COLO829 (cell line): ENCODE results near the gene HUS1B.
A peak's percentile ranks its signal among the peaks of the same experiment; 100 is the strongest.
"Not testable (repeated sequence)": the region's sequence is repeated elsewhere in the genome, so short reads cannot be mapped to it uniquely, and the experiment has no call there.

Experiments used
- DNase-seq: peaks from one replicate; pipeline ENCODE4 v3.0.0; 2012; ENCODE audit warnings: low spot score

Gene HUS1B

DNA sequence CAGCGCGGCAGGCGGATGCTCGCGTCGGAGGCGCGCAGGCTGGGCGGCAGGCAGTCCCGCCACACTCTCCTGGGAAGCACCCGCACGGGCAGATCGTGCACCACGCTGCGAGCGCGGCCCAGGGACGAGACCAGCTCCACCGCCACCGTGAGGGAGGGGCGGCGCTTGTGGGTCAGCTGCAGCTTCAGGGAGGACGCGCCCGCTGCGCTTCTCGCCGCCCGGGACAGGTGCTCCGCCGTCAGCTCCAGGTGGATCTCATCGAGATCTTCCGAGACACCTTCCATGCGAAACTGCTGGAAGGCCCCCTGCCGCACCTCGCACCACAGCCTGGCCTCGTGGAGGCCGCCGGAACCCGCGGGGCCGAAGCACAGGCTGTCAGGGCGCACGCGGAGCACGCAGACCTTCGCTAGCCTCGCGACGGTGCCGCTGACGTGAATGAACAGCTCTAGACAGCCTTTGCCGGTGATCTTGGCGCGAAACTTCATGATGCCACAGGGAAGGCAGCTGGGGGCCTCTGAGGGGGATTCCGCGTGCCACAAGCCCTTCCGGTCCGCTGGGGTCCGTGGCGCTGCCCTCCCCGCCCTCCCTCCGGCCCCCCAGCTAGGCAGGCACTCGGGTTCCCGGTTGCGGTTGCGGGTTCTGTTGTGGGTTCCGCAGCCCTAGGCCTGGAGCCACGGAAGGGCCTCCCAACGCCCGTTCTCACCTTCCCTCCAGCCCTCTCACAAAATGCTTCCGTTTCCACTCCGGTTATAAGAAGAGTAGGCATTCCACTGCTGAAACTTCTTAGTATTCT, at the start of gene HUS1B:
Gene HUS1B, minus strand, starts transcription at position 641 of the 793 bp plus-strand sequence. Its CDS starts 156 bp downstream, at position 485.
- no peak for DNase-seq

DNA sequence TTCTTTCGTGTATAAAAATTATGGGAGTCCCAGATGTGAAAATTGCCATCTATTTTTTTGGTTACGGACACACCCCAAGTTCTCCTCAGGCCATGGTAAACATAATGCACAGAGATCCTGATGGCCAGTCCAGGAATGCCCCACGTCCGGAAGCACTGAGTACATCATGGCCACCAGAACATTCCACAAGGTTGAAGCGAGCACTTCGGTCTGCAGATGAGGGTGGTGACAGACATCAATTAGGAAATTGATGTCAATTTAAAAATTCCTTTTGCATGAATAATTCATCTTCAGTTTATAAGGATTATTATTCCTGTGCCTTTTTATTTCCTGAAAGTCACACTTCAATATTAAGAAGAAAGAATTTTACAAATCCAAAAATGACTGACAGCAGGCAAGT, 49.2 kb upstream of the HUS1B start:
- DNase-seq = no peak

DNA sequence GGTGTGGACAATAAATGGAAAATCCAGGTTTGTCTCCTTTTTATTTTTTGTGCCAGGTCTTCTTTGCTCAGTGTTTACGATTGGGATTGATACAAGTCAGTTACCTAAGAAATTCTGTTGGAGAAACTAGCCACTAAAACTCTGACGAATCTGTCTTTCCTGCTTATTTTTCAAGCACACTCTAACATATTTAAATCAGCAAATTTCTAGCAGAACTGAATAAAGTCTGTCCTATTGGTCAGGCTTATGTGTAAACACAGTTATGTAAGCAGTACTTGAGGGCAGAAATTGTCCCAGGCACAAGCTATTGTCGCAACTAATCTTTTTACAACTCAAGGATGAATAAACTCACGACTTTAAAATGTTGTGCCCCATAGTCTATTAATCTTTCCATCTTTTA, 48.1 kb upstream of the HUS1B start:
- no peak for DNase-seq

DNA sequence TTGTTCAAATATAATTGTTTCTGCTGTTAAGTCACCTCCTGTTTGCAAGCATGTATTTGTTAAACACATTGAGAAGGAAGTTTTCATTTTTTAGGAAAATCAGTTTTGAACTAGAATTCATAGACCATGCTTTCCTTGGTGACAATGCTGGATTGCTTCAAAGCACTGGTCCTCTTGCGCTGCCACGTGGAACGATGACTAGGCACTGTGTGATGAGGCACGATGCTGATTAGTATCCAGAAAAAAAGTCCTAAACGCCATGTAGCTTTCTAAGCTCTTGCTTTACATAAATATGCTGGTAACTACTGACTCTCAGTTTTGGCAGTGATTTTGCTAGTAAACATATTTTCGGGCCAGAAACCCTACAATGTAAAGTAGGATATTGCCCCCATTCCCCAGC, 47.1 kb upstream of the HUS1B start:
- no peak for DNase-seq

DNA sequence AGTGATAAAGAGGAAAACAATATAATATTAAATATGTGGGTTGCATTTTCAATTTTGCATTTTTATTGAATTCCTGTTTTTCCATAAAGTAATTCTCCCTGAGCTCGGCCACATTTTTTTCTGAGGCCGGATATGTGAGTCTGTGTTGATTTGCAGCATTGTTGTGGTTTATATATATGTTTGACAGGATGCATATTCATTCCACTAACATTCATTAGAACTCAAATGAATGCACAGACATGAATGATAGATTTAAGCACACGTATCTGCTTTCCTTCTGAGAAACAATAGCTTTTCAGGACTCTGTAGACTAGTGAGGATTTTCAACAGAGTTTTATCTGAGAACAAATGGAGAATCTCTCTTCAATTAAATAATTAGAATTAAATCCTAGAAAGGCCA, 46.7 kb upstream of the HUS1B start:
- DNase-seq = no peak

DNA sequence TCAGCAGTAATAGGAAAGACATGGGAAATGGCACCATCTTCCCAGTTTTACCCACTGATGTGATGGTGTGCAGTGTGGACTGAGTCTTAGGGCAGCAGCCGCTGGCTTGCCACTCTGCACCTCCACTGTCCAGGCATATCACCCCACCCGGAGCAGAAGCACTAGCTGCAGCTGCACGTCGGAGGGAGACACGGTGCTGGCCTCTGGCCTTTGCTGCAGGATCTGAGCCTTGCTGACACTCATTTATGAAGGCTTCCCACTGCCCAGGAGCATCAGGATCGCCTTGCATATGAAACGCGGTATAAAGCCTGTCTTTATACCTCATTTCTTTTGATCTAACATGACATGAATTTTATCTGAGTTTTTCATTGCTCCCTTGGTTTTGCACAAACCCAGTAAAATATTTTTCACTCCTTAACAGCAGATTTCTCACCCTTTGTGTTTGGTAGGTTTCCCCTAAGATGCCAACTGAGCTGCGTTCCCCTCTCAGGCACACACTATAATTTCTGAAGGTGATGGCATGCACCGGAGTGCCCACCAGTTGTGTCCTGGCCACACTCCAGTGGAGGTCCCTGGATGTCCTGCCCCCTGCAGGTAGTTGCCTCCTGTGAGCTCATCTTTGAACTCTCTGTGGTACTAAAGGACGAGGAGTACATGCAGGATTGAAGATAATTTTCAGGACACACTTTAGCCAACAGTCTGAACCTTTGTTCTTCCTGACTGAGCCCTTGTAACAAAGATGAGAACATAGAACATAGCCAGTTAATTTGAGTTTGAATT, 45.0 kb upstream of the HUS1B start:
- no peak for DNase-seq

GRCh38 chr6:701215-701614, 44.3 kb upstream of the HUS1B start:
- DNase-seq = no peak

GRCh38 chr6:700490-700889, 43.6 kb upstream of the HUS1B start:
- no peak for DNase-seq

- no peak for DNase-seq
Measured at GRCh38 chr6:699319-699718, 42.4 kb upstream of the HUS1B start.

- not testable (repeated sequence) for DNase-seq
Measured at GRCh38 chr6:694431-695126, 37.7 kb upstream of the HUS1B start.

DNA sequence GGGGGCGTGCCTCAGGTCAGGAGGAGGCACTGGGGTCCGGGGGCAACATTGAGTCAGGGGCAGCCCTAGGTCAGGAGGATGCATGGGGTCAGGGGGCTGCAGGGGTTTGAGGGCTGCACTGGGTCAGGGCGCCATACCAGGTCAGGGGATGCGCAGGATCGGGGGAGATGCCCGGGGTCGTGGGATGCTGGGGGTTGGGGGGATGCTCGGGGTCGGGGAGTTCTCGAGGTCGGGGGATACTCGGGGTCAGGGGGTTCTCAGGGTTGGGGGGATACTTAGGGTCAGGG, 36.8 kb upstream of the HUS1B start:
- no peak for DNase-seq

GRCh38 chr6:692858-693722, 36.2 kb upstream of the HUS1B start, which contains the start of gene EXOC2:
Gene EXOC2 (minus strand): TSS chr6:693139. CDS start chr6:637818, 55,321 bp downstream.
- peak; percentile 69 for DNase-seq

- no peak for DNase-seq
Measured at GRCh38 chr6:692356-692851, 35.5 kb upstream of the HUS1B start.

DNA sequence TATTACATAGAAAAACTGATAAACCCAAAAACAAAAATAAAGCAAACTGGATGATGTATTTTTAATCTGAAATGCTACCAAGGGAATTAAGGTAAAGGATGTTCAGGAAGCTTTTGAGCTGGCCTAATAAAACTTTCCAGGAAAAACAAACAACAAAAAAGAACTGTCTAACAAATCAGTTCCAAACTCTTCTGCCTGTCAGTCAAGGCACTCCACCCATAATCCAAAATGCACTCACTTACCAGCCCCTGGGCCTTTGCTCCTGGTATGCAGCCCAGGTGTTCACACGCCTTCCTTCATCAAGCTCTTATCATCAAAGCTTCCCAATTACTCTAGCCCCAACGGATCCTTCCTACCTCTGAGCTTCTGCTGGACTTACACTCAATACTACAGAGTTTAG, 32.3 kb upstream of the HUS1B start:
- no peak for DNase-seq

- peak; percentile 53 for DNase-seq
Measured at GRCh38 chr6:686497-686896, 29.6 kb upstream of the HUS1B start.

DNA sequence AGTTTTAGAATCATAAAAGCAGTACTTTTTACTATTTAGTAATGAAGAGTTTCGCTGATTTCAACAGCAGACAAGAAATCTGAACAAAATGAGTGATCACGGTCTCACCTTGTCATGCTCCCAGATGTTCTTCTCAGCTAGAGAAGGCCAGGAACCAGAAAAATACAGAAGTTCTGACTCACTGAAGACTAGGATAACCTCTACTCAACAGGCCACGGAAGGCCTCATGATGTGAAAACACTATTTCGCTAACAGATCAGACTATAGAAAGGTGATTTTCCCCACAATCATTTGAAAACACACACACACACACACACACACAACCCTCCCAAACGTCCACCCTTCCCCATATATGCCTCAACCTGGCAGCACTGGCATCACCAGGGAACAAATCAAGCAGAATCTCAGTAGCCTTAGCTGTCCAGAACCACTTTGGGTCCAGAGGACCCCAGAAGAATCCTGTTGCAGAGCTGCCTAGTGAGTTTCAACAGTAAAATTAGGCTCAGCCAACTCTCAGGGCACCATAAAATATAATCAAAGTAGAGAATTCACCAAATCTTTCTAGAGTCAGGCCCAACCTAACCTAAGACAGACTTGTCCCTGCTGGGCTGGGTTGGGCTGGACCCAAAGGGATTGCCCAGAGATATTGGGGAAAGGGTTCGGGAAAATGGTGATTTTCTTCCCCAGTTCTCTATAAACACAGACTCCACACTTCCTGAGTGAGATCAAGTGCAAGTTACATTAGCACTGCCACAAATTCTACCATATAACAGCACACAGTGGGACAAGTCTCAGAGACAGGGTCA, 28.1 kb upstream of the HUS1B start:
- no peak for DNase-seq

GRCh38 chr6:683742-684440, 27.0 kb upstream of the HUS1B start:
- peak; percentile 50 for DNase-seq

DNA sequence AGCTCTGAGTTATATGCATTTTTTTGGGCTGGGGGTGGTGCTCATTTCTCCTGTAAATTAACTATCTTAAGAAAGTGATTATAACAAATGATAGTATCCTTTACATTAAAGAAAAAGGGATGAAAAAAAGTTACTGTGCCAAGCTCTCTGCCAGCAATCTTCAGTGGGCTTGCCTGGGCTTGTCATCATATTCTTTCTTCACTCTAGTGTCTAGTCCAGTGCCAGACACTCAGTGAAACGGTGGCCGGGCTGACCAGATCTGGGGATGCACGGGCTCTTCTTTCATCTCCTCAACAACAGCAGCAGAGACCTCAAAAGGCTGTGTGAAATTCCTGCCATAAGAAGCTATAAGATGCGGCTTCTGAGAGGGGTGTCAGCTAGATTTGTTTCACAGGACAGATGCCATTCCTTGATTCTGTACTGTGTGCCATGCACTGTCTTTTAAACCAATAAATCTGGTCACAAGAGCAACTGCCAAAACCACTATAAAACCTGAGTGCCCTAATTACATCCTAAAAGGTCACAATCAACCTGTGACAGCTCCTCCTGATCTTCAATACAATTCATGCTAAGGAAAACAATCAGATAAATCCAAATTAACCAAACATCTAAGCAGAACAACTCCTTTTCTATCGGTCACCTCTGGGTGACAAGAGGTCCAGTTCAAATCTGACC, 23.9 kb upstream of the HUS1B start:
- no peak for DNase-seq

GRCh38 chr6:680251-680650, 23.4 kb upstream of the HUS1B start:
- DNase-seq = no peak

- DNase-seq = no peak
Measured at GRCh38 chr6:679282-679681, 22.4 kb upstream of the HUS1B start.
